OCI-LY3 (cell line): ENCODE results near the gene PBX4.

Experiments used
- H2AFZ ChIP-seq: fragments of 200-600, 300-600 bp; shearing (Covaris generic); 2 replicates; pipeline ENCODE4 v1.6.0; 2014; ENCODE audit warnings: antibody characterized with exemption, low read depth, low read length
- H3K27ac ChIP-seq: fragments of 200-600, 300-600 bp; sonication (generic); 2 replicates; pipeline ENCODE4 v1.5.1; 2014; ENCODE audit warnings: mild to moderate bottlenecking, low read length, moderate library complexity, mixed read lengths
- H3K27me3 ChIP-seq: fragments of 200-600, 300-600 bp; sonication (generic); 2 replicates; pipeline ENCODE4 v1.6.1; 2014; ENCODE audit warnings: low read depth, low read length, mixed read lengths
- H3K36me3 ChIP-seq: fragments of 200-600, 300-600 bp; sonication (generic); replicated peaks from 2 replicates; pipeline ENCODE3; 2014; ENCODE audit warnings: low read depth, low read length, mixed read lengths
- H3K4me1 ChIP-seq: fragments of 300-600, 200-600 bp; sonication (generic); 2 replicates; pipeline ENCODE4 v1.6.1; 2014; ENCODE audit warnings: low read length, mixed read lengths
- H3K4me2 ChIP-seq: fragments of 200-600, 300-600 bp; sonication (generic); 2 replicates; pipeline ENCODE4 v1.6.1; 2014; ENCODE audit warnings: low read length, mixed read lengths
- H3K4me3 ChIP-seq: fragments of 300-600, 200-600 bp; sonication (generic); 2 replicates; pipeline ENCODE4 v1.5.1; 2014; ENCODE audit warnings: antibody characterized with exemption, mild to moderate bottlenecking, low read length, moderate library complexity
- H3K79me2 ChIP-seq: fragments of 300-600, 200-600 bp; shearing (Covaris generic); 2 replicates; pipeline ENCODE4 v1.6.1; 2014; ENCODE audit warnings: mild to moderate bottlenecking, low read length, mixed read lengths
- H3K9ac ChIP-seq: fragments of 300-600, 200-600 bp; shearing (Covaris generic); 2 replicates; pipeline ENCODE4 v1.6.0; 2014; ENCODE audit warnings: mild to moderate bottlenecking, low read length, moderate library complexity
- H3K9me3 ChIP-seq: fragments of 200-600, 300-600 bp; shearing (Covaris generic); 2 replicates; pipeline ENCODE4 v1.6.1; 2014; ENCODE audit warnings: low read length, mixed read lengths; ENCODE audit not compliant: insufficient read depth
- H4K20me1 ChIP-seq: fragments of 200-600, 300-600 bp; sonication (generic); 2 replicates; pipeline ENCODE4 v1.6.1; 2016; ENCODE audit warnings: low read length, mixed read lengths; ENCODE audit not compliant: insufficient read depth
- CTCF ChIP-seq: fragments of 200-600, 300-600 bp; sonication (generic); IDR thresholded peaks from 2 replicates; pipeline ENCODE4 v1.5.1; 2014; ENCODE audit warnings: antibody characterized with exemption, low read length, low read depth
- EZH2phosphoT487 ChIP-seq: fragments of 200-600 bp; shearing (Covaris generic); IDR thresholded peaks from 2 replicates; pipeline ENCODE4 v1.6.1; 2018; ENCODE audit warnings: antibody characterized with exemption, mixed run types, low read depth

The PBX4 gene

GRCh38 chr19:19591133-19591825 lies 27.2 kb downstream of the PBX4 start:
- Histone ChIP-seq H3K4me1 (peaks cover 22% of the 10 kb centered on the region), H3K4me2 (peak overlapping the region; percentile 43), H3K27ac (peak overlapping the region; percentile 49), H3K9ac (peak overlapping the region; percentile 13; the same call in 1 of the 2 replicates), H3K36me3 (no peaks in the 10 kb centered on the region), H3K27me3 (no peaks in the 10 kb centered on the region), H3K9me3 (no peaks in the 10 kb centered on the region), H4K20me1 (no peaks in the 10 kb centered on the region), H3K79me2 (no peaks in the 10 kb centered on the region), H3K4me3 (no peak overlapping the region), H2AFZ (peak overlapping the region; percentile 88)
- TF ChIP-seq CTCF (no peak), EZH2phosphoT487 (no peak)

GRCh38 chr19:19588546-19588945 lies 29.9 kb downstream of the PBX4 start:
- Histone ChIP-seq H3K9me3 (no peaks in the 10 kb centered on the region), H3K4me1 (peaks cover 11% of the 10 kb centered on the region), H2AFZ (no peak overlapping the region), H4K20me1 (no peaks in the 10 kb centered on the region), H3K4me2 (no peak overlapping the region), H3K9ac (no peak overlapping the region), H3K27me3 (no peaks in the 10 kb centered on the region), H3K4me3 (no peak overlapping the region), H3K27ac (no peak overlapping the region), H3K79me2 (no peaks in the 10 kb centered on the region), H3K36me3 (no peaks in the 10 kb centered on the region)
- TF ChIP-seq CTCF, result no peak
- TF ChIP-seq EZH2phosphoT487, result no peak

- no peak overlapping the region for H3K9ac ChIP-seq
Measured at GRCh38 chr19:19587771-19588170, 30.7 kb downstream of the PBX4 start.

GRCh38 chr19:19584356-19584755 lies 34.1 kb downstream of the PBX4 start:
- no peaks in the 10 kb centered on the region for H3K79me2 ChIP-seq
- TF ChIP-seq CTCF, result no peak
- H3K9me3 ChIP-seq, result no peaks in the 10 kb centered on the region
- no peak overlapping the region for H3K9ac ChIP-seq
- no peak overlapping the region for H3K4me3 ChIP-seq
- H3K4me2 ChIP-seq, result no peak overlapping the region
- H3K27me3 ChIP-seq, result no peaks in the 10 kb centered on the region
- H3K4me1 ChIP-seq, result no peaks in the 10 kb centered on the region
- H3K27ac ChIP-seq, result no peak overlapping the region
- H4K20me1 ChIP-seq, result no peaks in the 10 kb centered on the region
- no peaks in the 10 kb centered on the region for H3K36me3 ChIP-seq
- H2AFZ ChIP-seq, result no peak overlapping the region

More at GRCh38 chr19:19587771-19588170, 30.7 kb downstream of the PBX4 start:
- no peaks in the 10 kb centered on the region for H3K27me3 ChIP-seq
- no peaks in the 10 kb centered on the region for H3K9me3 ChIP-seq
- no peaks in the 10 kb centered on the region for H3K79me2 ChIP-seq
- H3K4me2 ChIP-seq, result no peak overlapping the region
- H3K4me3 ChIP-seq, result no peak overlapping the region
- no peak overlapping the region for H3K27ac ChIP-seq
- no peak overlapping the region for H2AFZ ChIP-seq
- TF ChIP-seq EZH2phosphoT487, result no peak
- TF ChIP-seq CTCF, result no peak
- no peaks in the 10 kb centered on the region for H3K36me3 ChIP-seq
- peaks cover 11% of the 10 kb centered on the region for H3K4me1 ChIP-seq
- no peaks in the 10 kb centered on the region for H4K20me1 ChIP-seq
